Measurements from ENCODE around the gene CHKB.
"Not testable (repeated sequence)": the region's sequence is repeated elsewhere in the genome, so short reads cannot be mapped to it uniquely, and the experiment has no call there.

The CHKB gene

GRCh38 chr22:50546326-50547262 lies 36.1 kb downstream of the CHKB start:
- no peak for DNase-seq

GRCh38 chr22:50545522-50546325 lies 36.9 kb downstream of the CHKB start, which contains the start of gene KLHDC7B:
Gene KLHDC7B (plus strand): TSS chr22:50545899. CDS start chr22:50546244, 345 bp downstream.
- peak; percentile 71 for DNase-seq

- peak; percentile 54 for DNase-seq
Measured at GRCh38 chr22:50544746-50545253, 37.8 kb downstream of the CHKB start.

GRCh38 chr22:50544078-50544745 lies 38.4 kb downstream of the CHKB start:
- peak; percentile 92 for DNase-seq

- peak; percentile 74 for DNase-seq
Measured at GRCh38 chr22:50542416-50542927, 40.2 kb downstream of the CHKB start.

GRCh38 chr22:50541667-50542026 lies 41.0 kb downstream of the CHKB start:
- peak; percentile 64 for DNase-seq

GRCh38 chr22:50540381-50540780 lies 42.3 kb downstream of the CHKB start:
- no peak for DNase-seq

- no peak for DNase-seq
Measured at GRCh38 chr22:50537765-50538164, 44.9 kb downstream of the CHKB start.

- DNase-seq, result no peak
Measured at GRCh38 chr22:50536226-50536625, 46.4 kb downstream of the CHKB start.

GRCh38 chr22:50535113-50535512 lies 47.5 kb downstream of the CHKB start:
- DNase-seq, result no peak

GRCh38 chr22:50533856-50534711 lies 48.6 kb downstream of the CHKB start:
- DNase-seq, result not testable (repeated sequence)

- DNase-seq, result no peak
Measured at GRCh38 chr22:50532824-50533796, 49.5 kb downstream of the CHKB start.

- peak; percentile 43 for DNase-seq
Measured at GRCh38 chr22:50531962-50532674, 50.5 kb downstream of the CHKB start.

GRCh38 chr22:50531546-50531961 lies 51.1 kb downstream of the CHKB start:
- DNase-seq, result peak; percentile 80

GRCh38 chr22:50530877-50531545 lies 51.6 kb downstream of the CHKB start:
- DNase-seq, result peak; percentile 91

- DNase-seq, result no peak
Measured at GRCh38 chr22:50530580-50530876, 52.1 kb downstream of the CHKB start.

GRCh38 chr22:50529897-50530579 lies 52.6 kb downstream of the CHKB start, which contains the start of gene TYMP:
Gene TYMP (minus strand): TSS chr22:50530012. CDS start chr22:50529709, 303 bp downstream.
- DNase-seq, result peak; percentile 82

GRCh38 chr22:50529416-50529896 lies 53.2 kb downstream of the CHKB start:
- no peak for DNase-seq
